ENCODE measurements around the gene IL31RA. TPM values are rescaled to one million over a fixed set of nuclear protein-coding genes. Genes with fewer than 3 reads are reported as not detected.

The IL31RA gene
- total RNA-seq, 1 donor from 2014 or later = not detected

- H3K27ac Mint-ChIP-seq = peak overlapping the region; percentile 85
- H3K36me3 Mint-ChIP-seq (ENCODE audit: low read depth) = no peaks in the 10 kb centered on the region
- no peaks in the 10 kb centered on the region for H3K27me3 Mint-ChIP-seq (ENCODE audit: low read depth)
- H3K4me1 Mint-ChIP-seq (ENCODE audit: low read depth) = peaks cover 33% of the 10 kb centered on the region
- peak overlapping the region; percentile 90 for H3K4me3 Mint-ChIP-seq (ENCODE audit: low read depth)
- H3K9me3 Mint-ChIP-seq = no peaks in the 10 kb centered on the region
- intact Hi-C loops (cut with micrococcal nuclease) = no loop called here
- no peak for DNase-seq (ENCODE audit: low spot score)
These were observed 72.1 kb downstream of the IL31RA start for GRCh38 chr5:55923177-55923771.

GRCh38 chr5:55923865-55924500, 72.8 kb downstream of the IL31RA start:
- H3K27ac Mint-ChIP-seq = no peak overlapping the region
- H3K36me3 Mint-ChIP-seq (ENCODE audit: low read depth) = no peaks in the 10 kb centered on the region
- intact Hi-C loops (cut with micrococcal nuclease) = no loop called here
- no peak for DNase-seq (ENCODE audit: low spot score)
- H3K9me3 Mint-ChIP-seq = no peaks in the 10 kb centered on the region
- H3K4me3 Mint-ChIP-seq (ENCODE audit: low read depth) = no peak overlapping the region
- no peaks in the 10 kb centered on the region for H3K27me3 Mint-ChIP-seq (ENCODE audit: low read depth)
- peaks cover 32% of the 10 kb centered on the region for H3K4me1 Mint-ChIP-seq (ENCODE audit: low read depth)

- no peaks in the 10 kb centered on the region for H3K9me3 Mint-ChIP-seq
- no peaks in the 10 kb centered on the region for H3K27me3 Mint-ChIP-seq (ENCODE audit: low read depth)
- no peak overlapping the region for H3K27ac Mint-ChIP-seq
- H3K36me3 Mint-ChIP-seq (ENCODE audit: low read depth) = no peaks in the 10 kb centered on the region
- intact Hi-C loops (cut with micrococcal nuclease) = no loop called here
- no peak overlapping the region for H3K4me3 Mint-ChIP-seq (ENCODE audit: low read depth)
- no peak for DNase-seq (ENCODE audit: low spot score)
- H3K4me1 Mint-ChIP-seq (ENCODE audit: low read depth) = peaks cover 24% of the 10 kb centered on the region
These were observed 73.6 kb downstream of the IL31RA start for GRCh38 chr5:55924744-55925143.

- intact Hi-C loops (cut with micrococcal nuclease) = no loop called here
- Mint-ChIP-seq H3K9me3 (no peaks in the 10 kb centered on the region), H3K27me3 (ENCODE audit: low read depth) (no peaks in the 10 kb centered on the region), H3K27ac (no peak overlapping the region), H3K4me3 (ENCODE audit: low read depth) (no peak overlapping the region), H3K36me3 (ENCODE audit: low read depth) (no peaks in the 10 kb centered on the region), H3K4me1 (ENCODE audit: low read depth) (peaks cover 20% of the 10 kb centered on the region)
- no peak for DNase-seq (ENCODE audit: low spot score)
These were observed 74.0 kb downstream of the IL31RA start for GRCh38 chr5:55925181-55925580.

- Mint-ChIP-seq H3K4me1 (ENCODE audit: low read depth) (peaks cover 14% of the 10 kb centered on the region), H3K9me3 (no peaks in the 10 kb centered on the region), H3K27ac (no peak overlapping the region), H3K27me3 (ENCODE audit: low read depth) (no peaks in the 10 kb centered on the region), H3K4me3 (ENCODE audit: low read depth) (no peak overlapping the region), H3K36me3 (ENCODE audit: low read depth) (no peaks in the 10 kb centered on the region)
- intact Hi-C loops (cut with micrococcal nuclease) = no loop called here
- no peak for DNase-seq (ENCODE audit: low spot score)
These were observed 74.6 kb downstream of the IL31RA start for GRCh38 chr5:55925712-55926111.

- H3K27me3 Mint-ChIP-seq (ENCODE audit: low read depth) = no peaks in the 10 kb centered on the region
- no peaks in the 10 kb centered on the region for H3K36me3 Mint-ChIP-seq (ENCODE audit: low read depth)
- no peak overlapping the region for H3K27ac Mint-ChIP-seq
- no peak overlapping the region for H3K4me3 Mint-ChIP-seq (ENCODE audit: low read depth)
- no peaks in the 10 kb centered on the region for H3K9me3 Mint-ChIP-seq
- H3K4me1 Mint-ChIP-seq (ENCODE audit: low read depth) = peaks cover 14% of the 10 kb centered on the region
- DNase-seq (ENCODE audit: low spot score) = no peak
- intact Hi-C loops (cut with micrococcal nuclease) = no loop called here
These were observed 75.3 kb downstream of the IL31RA start for GRCh38 chr5:55926476-55926875.

- intact Hi-C loops (cut with micrococcal nuclease) = no loop called here
- H3K36me3 Mint-ChIP-seq (ENCODE audit: low read depth) = no peaks in the 10 kb centered on the region
- no peaks in the 10 kb centered on the region for H3K9me3 Mint-ChIP-seq
- H3K27me3 Mint-ChIP-seq (ENCODE audit: low read depth) = no peaks in the 10 kb centered on the region
- DNase-seq (ENCODE audit: low spot score) = no peak
- peaks cover 8% of the 10 kb centered on the region for H3K4me1 Mint-ChIP-seq (ENCODE audit: low read depth)
- no peak overlapping the region for H3K27ac Mint-ChIP-seq
- H3K4me3 Mint-ChIP-seq (ENCODE audit: low read depth) = no peak overlapping the region
These were observed 76.9 kb downstream of the IL31RA start for GRCh38 chr5:55927861-55928655.

- no peak for DNase-seq (ENCODE audit: low spot score)
- Mint-ChIP-seq H3K36me3 (ENCODE audit: low read depth) (no peaks in the 10 kb centered on the region), H3K9me3 (no peaks in the 10 kb centered on the region), H3K27ac (no peak overlapping the region), H3K27me3 (ENCODE audit: low read depth) (no peaks in the 10 kb centered on the region), H3K4me1 (ENCODE audit: low read depth) (no peaks in the 10 kb centered on the region), H3K4me3 (ENCODE audit: low read depth) (no peak overlapping the region)
- intact Hi-C loops (cut with micrococcal nuclease) = no loop called here
These were observed 78.1 kb downstream of the IL31RA start for GRCh38 chr5:55929020-55929799.

- Mint-ChIP-seq H3K9me3 (no peaks in the 10 kb centered on the region), H3K4me1 (ENCODE audit: low read depth) (peaks cover 5% of the 10 kb centered on the region), H3K36me3 (ENCODE audit: low read depth) (peaks cover 20% of the 10 kb centered on the region), H3K4me3 (ENCODE audit: low read depth) (no peak overlapping the region), H3K27ac (no peak overlapping the region), H3K27me3 (ENCODE audit: low read depth) (no peaks in the 10 kb centered on the region)
- intact Hi-C loops (cut with micrococcal nuclease) = no loop called here
- no peak for DNase-seq (ENCODE audit: low spot score)
These were observed 81.5 kb downstream of the IL31RA start for GRCh38 chr5:55932700-55933099.

- Mint-ChIP-seq H3K27ac (no peak overlapping the region), H3K27me3 (ENCODE audit: low read depth) (no peaks in the 10 kb centered on the region), H3K4me3 (ENCODE audit: low read depth) (no peak overlapping the region), H3K4me1 (ENCODE audit: low read depth) (peaks cover 6% of the 10 kb centered on the region), H3K9me3 (no peaks in the 10 kb centered on the region), H3K36me3 (ENCODE audit: low read depth) (peaks cover 27% of the 10 kb centered on the region)
- intact Hi-C loops (cut with micrococcal nuclease) = no loop called here
- DNase-seq (ENCODE audit: low spot score) = no peak
These were observed 82.4 kb downstream of the IL31RA start for GRCh38 chr5:55933377-55934114.

GRCh38 chr5:55934115-55934613, 83.0 kb downstream of the IL31RA start:
- no peak overlapping the region for H3K27ac Mint-ChIP-seq
- DNase-seq (ENCODE audit: low spot score) = no peak
- peaks cover 33% of the 10 kb centered on the region for H3K36me3 Mint-ChIP-seq (ENCODE audit: low read depth)
- intact Hi-C loops (cut with micrococcal nuclease) = no loop called here
- H3K27me3 Mint-ChIP-seq (ENCODE audit: low read depth) = no peaks in the 10 kb centered on the region
- peaks cover 6% of the 10 kb centered on the region for H3K4me1 Mint-ChIP-seq (ENCODE audit: low read depth)
- no peaks in the 10 kb centered on the region for H3K9me3 Mint-ChIP-seq
- H3K4me3 Mint-ChIP-seq (ENCODE audit: low read depth) = no peak overlapping the region

- no peak for DNase-seq (ENCODE audit: low spot score)
- intact Hi-C loops (cut with micrococcal nuclease) = no loop called here
- Mint-ChIP-seq H3K4me3 (ENCODE audit: low read depth) (no peak overlapping the region), H3K27ac (peak overlapping the region; percentile 12), H3K4me1 (ENCODE audit: low read depth) (peaks cover 6% of the 10 kb centered on the region), H3K36me3 (ENCODE audit: low read depth) (peaks cover 37% of the 10 kb centered on the region), H3K27me3 (ENCODE audit: low read depth) (no peaks in the 10 kb centered on the region), H3K9me3 (no peaks in the 10 kb centered on the region)
These were observed 83.6 kb downstream of the IL31RA start for GRCh38 chr5:55934720-55935119.
